ENCODE data around the gene POTEG.
"Not testable (repeated sequence)": the region's sequence is repeated elsewhere in the genome, so short reads cannot be mapped to it uniquely, and the experiment has no call there.

- TF ChIP-seq, protein P1, sequence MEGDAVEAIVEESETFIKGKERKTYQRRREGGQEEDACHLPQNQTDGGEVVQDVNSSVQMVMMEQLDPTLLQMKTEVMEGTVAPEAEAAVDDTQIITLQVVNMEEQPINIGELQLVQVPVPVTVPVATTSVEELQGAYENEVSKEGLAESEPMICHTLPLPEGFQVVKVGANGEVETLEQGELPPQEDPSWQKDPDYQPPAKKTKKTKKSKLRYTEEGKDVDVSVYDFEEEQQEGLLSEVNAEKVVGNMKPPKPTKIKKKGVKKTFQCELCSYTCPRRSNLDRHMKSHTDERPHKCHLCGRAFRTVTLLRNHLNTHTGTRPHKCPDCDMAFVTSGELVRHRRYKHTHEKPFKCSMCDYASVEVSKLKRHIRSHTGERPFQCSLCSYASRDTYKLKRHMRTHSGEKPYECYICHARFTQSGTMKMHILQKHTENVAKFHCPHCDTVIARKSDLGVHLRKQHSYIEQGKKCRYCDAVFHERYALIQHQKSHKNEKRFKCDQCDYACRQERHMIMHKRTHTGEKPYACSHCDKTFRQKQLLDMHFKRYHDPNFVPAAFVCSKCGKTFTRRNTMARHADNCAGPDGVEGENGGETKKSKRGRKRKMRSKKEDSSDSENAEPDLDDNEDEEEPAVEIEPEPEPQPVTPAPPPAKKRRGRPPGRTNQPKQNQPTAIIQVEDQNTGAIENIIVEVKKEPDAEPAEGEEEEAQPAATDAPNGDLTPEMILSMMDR (conservative IDR thresholded peaks at IDR 0.05; ENCODE audit: low read length): not testable (repeated sequence)
- not testable (repeated sequence) for TF ChIP-seq EZH2phosphoT487 (IDR thresholded peaks at IDR 0.05; ENCODE audit: borderline replicate concordance, low read depth, low read length)
Observed at GRCh38 chr14:19435852-19436251, 1.7 kb upstream of the POTEG start.

Data from OCI-LY7 (cell line).